Activated gamma-delta T cell treated with Interleukin-2 at 50 U/mL for 16 hours (primary cell): ENCODE measurements around the gene NLRP11.
"Not testable (repeated sequence)": the region's sequence is repeated elsewhere in the genome, so short reads cannot be mapped to it uniquely, and the experiment has no call there.

Experiments
- DNase-seq: peaks from one replicate; pipeline ENCODE4 v3.0.0-alpha.2; 2020

Gene NLRP11

DNA sequence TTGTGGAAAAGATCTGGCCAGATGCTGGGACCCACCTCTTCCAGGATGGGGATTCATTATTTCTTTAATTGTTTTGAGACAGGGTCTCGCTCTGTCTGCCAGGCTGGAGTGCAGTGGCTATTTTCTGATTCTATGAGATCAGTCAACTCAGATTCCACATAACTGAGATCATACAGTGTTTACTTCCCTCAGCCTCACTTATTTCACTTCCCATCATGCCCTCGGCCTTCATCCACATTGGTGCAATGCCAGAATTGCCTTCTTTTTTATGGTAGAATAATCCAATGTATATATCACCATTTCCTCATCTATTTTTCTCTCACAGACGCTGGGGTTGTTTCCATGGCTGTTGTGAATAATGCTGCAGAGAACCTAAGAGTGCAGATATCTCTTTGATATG, 62.2 kb downstream of the NLRP11 start:
- not testable (repeated sequence) for DNase-seq

DNA sequence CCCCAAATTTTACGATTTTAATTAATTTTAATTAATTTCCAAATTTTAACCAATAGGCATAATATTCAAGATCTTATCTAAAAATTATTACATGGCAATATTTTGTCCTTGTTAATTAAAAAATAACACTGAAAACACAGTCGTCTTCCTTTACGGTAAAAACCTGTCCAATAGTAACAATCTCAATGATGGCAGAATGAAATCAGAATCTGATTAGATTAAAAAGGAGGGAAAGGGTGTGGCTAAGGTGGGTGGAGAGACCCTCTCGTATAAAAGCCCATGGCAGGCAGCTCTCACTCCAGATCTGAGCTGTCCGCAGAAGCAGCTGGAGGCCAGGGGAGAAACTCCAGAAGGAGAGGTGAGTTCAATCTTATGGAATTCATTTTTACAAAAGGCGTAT, 63.0 kb downstream of the NLRP11 start, which contains the start of gene RFPL4AL1:
TSS of gene RFPL4AL1 (plus strand) at position 301 of the 400 bp plus-strand sequence. CDS start 2,687 bp downstream, outside the sequence.
- DNase-seq = not testable (repeated sequence)

DNA sequence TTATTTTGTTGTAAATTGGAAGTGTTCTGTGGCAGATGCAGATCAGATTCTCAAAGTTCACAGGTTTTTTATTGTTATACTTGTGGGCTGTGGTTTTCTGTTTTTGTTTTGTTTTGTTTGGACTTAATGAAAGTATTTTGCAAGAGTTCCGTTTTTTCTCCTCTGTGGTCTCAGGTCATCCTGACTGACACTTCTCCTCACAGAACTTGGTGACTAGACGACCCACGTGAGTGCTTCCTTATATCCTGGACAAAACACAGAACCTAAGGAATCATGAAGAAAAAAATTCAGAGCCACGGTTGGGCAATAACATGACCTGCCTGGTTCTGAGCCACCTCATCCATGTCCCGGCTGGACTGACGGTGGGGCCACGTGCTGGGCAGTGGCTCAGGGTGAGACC, 65.3 kb downstream of the NLRP11 start:
- no peak for DNase-seq

GRCh38 chr19:55758797-55759196, 73.0 kb downstream of the NLRP11 start, which contains the start of gene RFPL4A:
RFPL4A (plus strand) TSS chr19:55759097; CDS start chr19:55761801, 2,704 bp downstream.
- not testable (repeated sequence) for DNase-seq

DNA sequence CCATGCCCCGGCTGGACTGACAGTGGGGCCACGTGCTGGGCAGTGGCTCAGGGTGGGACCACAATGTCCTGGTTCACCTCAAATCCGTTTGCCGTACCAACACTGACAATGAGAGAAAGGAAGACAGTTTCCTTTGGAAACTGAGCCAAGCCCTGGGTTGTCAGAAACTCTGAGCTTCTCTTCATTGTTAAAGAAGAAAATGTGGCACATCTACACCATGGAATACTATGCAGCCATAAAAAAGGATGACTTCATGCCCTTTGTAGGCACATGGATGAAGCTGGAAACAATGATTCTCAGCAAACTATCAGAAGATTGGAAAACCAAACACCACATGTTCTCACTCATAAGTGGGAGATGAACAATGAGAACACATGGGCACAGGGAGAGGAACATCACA, 75.0 kb downstream of the NLRP11 start:
- not testable (repeated sequence) for DNase-seq

DNA sequence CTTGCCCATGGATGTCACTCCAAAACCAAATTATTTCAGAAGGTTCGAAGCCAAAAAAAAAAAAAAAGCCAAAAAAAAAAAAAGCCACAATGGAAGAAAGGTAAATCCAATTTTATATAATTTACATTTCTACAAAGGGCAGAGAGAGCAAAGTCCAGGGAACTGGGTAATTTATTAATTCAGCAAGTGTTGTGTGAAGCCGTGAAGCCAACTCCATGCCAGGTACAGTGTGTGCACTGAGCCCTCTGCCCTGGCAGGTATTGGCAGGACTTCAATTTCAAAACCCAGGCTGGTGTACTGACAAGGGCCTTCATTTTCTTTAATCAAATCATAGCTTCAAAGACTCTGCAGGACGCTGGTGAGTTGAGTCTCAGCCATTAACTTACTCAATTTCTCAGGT, 78.4 kb downstream of the NLRP11 start:
- DNase-seq = no peak

DNA sequence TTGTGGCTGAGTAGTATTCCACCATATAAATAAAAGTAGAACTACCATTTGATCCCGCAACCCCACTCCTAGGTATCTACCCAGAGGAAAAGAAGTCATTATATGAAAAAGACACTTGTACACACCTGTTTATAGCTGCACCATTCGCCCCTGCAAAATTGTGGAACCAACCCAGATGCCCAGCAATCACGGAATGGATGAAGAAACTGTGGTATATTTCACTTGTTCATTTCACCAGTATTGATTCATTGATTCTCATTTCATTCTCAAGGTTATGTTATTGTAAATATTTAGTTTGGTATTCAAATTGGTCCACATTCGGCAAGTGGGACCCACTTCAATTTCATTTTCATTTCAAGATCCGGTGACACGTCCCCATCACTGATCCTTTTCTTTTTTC, 81.1 kb downstream of the NLRP11 start:
- DNase-seq = no peak

- DNase-seq = no peak
Observed at GRCh38 chr19:55738302-55738701, 93.5 kb downstream of the NLRP11 start, which contains the start of gene NLRP9. NLRP9 (minus strand) TSS chr19:55738402; CDS start chr19:55738374, 28 bp downstream.
